SK-N-SH treated with all-trans-retinoic acid at 6 μM for 48 hours (cell line): ENCODE results near the gene FGD5.

ENCODE experiments used
- ATAC-seq: fragments of 200-7000 bp; cut with Tn5 transposase; 3 replicates; pipeline ENCODE4 v1.9.1; 2020; ENCODE audit warnings: mild to moderate bottlenecking, moderate library complexity
- ARNTL ChIP-seq: fragments of 450-650 bp; formaldehyde crosslinking; IDR thresholded peaks from 2 replicates; pipeline ENCODE4 v1.5.0; 2020; ENCODE audit warnings: low read depth, mild to moderate bottlenecking, moderate library complexity, borderline replicate concordance
- CREB5 ChIP-seq: fragments of 250-450 bp; sonication (Bioruptor Pico); IDR thresholded peaks from 2 replicates; pipeline ENCODE4 v1.5.1; 2020; ENCODE audit warnings: low read depth, mild to moderate bottlenecking, moderate library complexity
- CSDC2 ChIP-seq: fragments of 250-450 bp; sonication (Bioruptor Pico); IDR thresholded peaks from 2 replicates; pipeline ENCODE4 v1.5.0; 2020; ENCODE audit warnings: mild to moderate bottlenecking, moderate library complexity
- ISL1 ChIP-seq: fragments of 250-450 bp; sonication (Bioruptor Pico); IDR thresholded peaks from 2 replicates; pipeline ENCODE4 v2.1.2; 2022; ENCODE audit warnings: mild to moderate bottlenecking, moderate library complexity
- OSR1 ChIP-seq: fragments of 250-450 bp; sonication (Bioruptor Pico); IDR thresholded peaks from 2 replicates; pipeline ENCODE4 v1.8.0; 2022; ENCODE audit warnings: moderate library complexity, mild to moderate bottlenecking, inconsistent platforms
- PATZ1 ChIP-seq: fragments of 250-450 bp; sonication (Bioruptor Pico); IDR thresholded peaks from 2 replicates; pipeline ENCODE4 v1.8.0; 2020; ENCODE audit warnings: mild to moderate bottlenecking, moderate library complexity, borderline replicate concordance
- POU6F1 ChIP-seq: fragments of 250-450 bp; sonication (Bioruptor Pico); IDR thresholded peaks from 2 replicates; pipeline ENCODE4 v1.8.0; 2021; ENCODE audit warnings: low read depth, mild to moderate bottlenecking, moderate library complexity, borderline replicate concordance
- PPARA ChIP-seq: fragments of 250-450 bp; sonication (Bioruptor Pico); IDR thresholded peaks from 2 replicates; pipeline ENCODE4 v1.5.0; 2020; ENCODE audit warnings: mild to moderate bottlenecking, borderline replicate concordance
- RARB ChIP-seq: fragments of 250-450 bp; sonication (Bioruptor Pico); IDR thresholded peaks from 2 replicates; pipeline ENCODE4 v1.8.0; 2021; ENCODE audit warnings: mild to moderate bottlenecking, moderate library complexity
- SNAI2 ChIP-seq: fragments of 250-450 bp; sonication (Bioruptor Pico); IDR thresholded peaks from 2 replicates; pipeline ENCODE4 v1.5.0; 2020; ENCODE audit warnings: mild to moderate bottlenecking, moderate library complexity
- TOX ChIP-seq: fragments of 250-450 bp; sonication (Bioruptor Pico); IDR thresholded peaks from 2 replicates; pipeline ENCODE4 v1.8.0; 2021; ENCODE audit warnings: mild to moderate bottlenecking, moderate library complexity, borderline replicate concordance
- TSHZ2 ChIP-seq: fragments of 250-450 bp; sonication (Bioruptor Pico); IDR thresholded peaks from 2 replicates; pipeline ENCODE4 v1.5.0; 2020; ENCODE audit warnings: mild to moderate bottlenecking, moderate library complexity
- ZC3H10 ChIP-seq: fragments of 250-450 bp; sonication (Bioruptor Pico); IDR thresholded peaks from 2 replicates; pipeline ENCODE4 v1.5.1; 2021; ENCODE audit warnings: mild to moderate bottlenecking, moderate library complexity
- ZFP3 ChIP-seq: fragments of 250-450 bp; sonication (Bioruptor Pico); IDR thresholded peaks from 2 replicates; pipeline ENCODE4 v1.5.0; 2020; ENCODE audit warnings: mild to moderate bottlenecking, moderate library complexity
- ZFP30 ChIP-seq: fragments of 450-650 bp; formaldehyde crosslinking; IDR thresholded peaks from 2 replicates; pipeline ENCODE4 v1.5.0; 2022; ENCODE audit warnings: mild to moderate bottlenecking, moderate library complexity
- ZNF565 ChIP-seq: fragments of 450-650 bp; formaldehyde crosslinking; conservative IDR thresholded peaks from 2 replicates; pipeline ENCODE4 v1.5.0; 2020; ENCODE audit warnings: low read depth, mild to moderate bottlenecking, moderate library complexity
- ZNF70 ChIP-seq: fragments of 450-650 bp; formaldehyde crosslinking; IDR thresholded peaks from 2 replicates; pipeline ENCODE4 v1.5.0; 2020; ENCODE audit warnings: mild to moderate bottlenecking, moderate library complexity
- ZNF8 ChIP-seq: fragments of 450-650 bp; formaldehyde crosslinking; IDR thresholded peaks from 2 replicates; pipeline ENCODE4 v1.5.0; 2020; ENCODE audit warnings: mild to moderate bottlenecking, moderate library complexity

Gene FGD5

GRCh38 chr3:14774431-14774830 is 44.3 kb upstream of the FGD5 start:
- TF ChIP-seq ZNF8, result no peak
- no peak for TF ChIP-seq CSDC2
- no peak for TF ChIP-seq ZC3H10 (CRISPR knock-in tag)
- no peak for TF ChIP-seq ZFP30 (CRISPR knock-in tag)
- no peak for ATAC-seq

- no peak for ATAC-seq
- TF ChIP-seq SNAI2 (CRISPR knock-in tag) (no peak), CREB5 (no peak), RARB (CRISPR knock-in tag) (no peak), POU6F1 (no peak), PPARA (CRISPR knock-in tag) (no peak), CSDC2 (no peak), TSHZ2 (no peak), ZNF8 (no peak), PATZ1 (CRISPR knock-in tag) (no peak), ARNTL (no peak), ZFP30 (CRISPR knock-in tag) (no peak)
These were observed 43.8 kb upstream of the FGD5 start for GRCh38 chr3:14775011-14775410.

- no peak for ATAC-seq
- TF ChIP-seq ARNTL (no peak), ZFP3 (CRISPR knock-in tag) (no peak), ZNF565 (CRISPR knock-in tag) (no peak)
These were observed 43.2 kb upstream of the FGD5 start for GRCh38 chr3:14775563-14775962.

GRCh38 chr3:14779069-14779685 is 39.6 kb upstream of the FGD5 start:
- ATAC-seq, result no peak

More at GRCh38 chr3:14779069-14779685, 39.6 kb upstream of the FGD5 start:
- no peak for TF ChIP-seq SNAI2 (CRISPR knock-in tag)
- no peak for TF ChIP-seq ZNF565 (CRISPR knock-in tag)
- no peak for TF ChIP-seq PATZ1 (CRISPR knock-in tag)
- TF ChIP-seq ARNTL, result no peak
- TF ChIP-seq ZFP3 (CRISPR knock-in tag), result no peak
- no peak for TF ChIP-seq OSR1 (CRISPR knock-in tag)
- TF ChIP-seq TOX (CRISPR knock-in tag), result no peak
- no peak for TF ChIP-seq PPARA (CRISPR knock-in tag)
- TF ChIP-seq RARB (CRISPR knock-in tag), result no peak
- no peak for TF ChIP-seq POU6F1
- TF ChIP-seq ISL1 (CRISPR knock-in tag), result no peak
- TF ChIP-seq ZNF70 (CRISPR knock-in tag), result no peak
